Omental fat pad (tissue), 4 donors: ENCODE results near the gene HSPG2. TPM values are rescaled to one million over a fixed set of nuclear protein-coding genes. Genes with fewer than 3 reads are reported as not detected.

Source experiments
- ATAC-seq: fragments of 150-250 bp; one replicate; pipeline ENCODE4 v1.9.1; 2016; ENCODE audit warnings: mild to moderate bottlenecking, moderate library complexity; ENCODE audit not compliant: low FRiP score
- DNase-seq: peaks from one replicate; pipeline ENCODE4 v3.0.0-alpha.2; 2019; ENCODE audit warnings: low spot score
- CTCF ChIP-seq, 3 donors: fragments of 450-650 bp; IDR thresholded peaks; one replicate each; pipeline ENCODE4 v1.5.1; 2016 to 2017; ENCODE audit warnings: antibody characterized with exemption in 3 of 3, mild to moderate bottlenecking in 3 of 3, moderate library complexity in 2 of 3
- total RNA-seq, 4 donors: library from RNA; depleted of rRNA; stranded (reverse); fragments of >200 nt; gene quantifications; one replicate each; pipeline ENCODE4 v1.1.0, GENCODE V29; 2016

The HSPG2 gene
- total RNA-seq, 4 donors from 2014 or later = 66.0 to 496 (median 198) TPM

- TF ChIP-seq CTCF (IDR thresholded peaks at IDR 0.05) = no peak
- no peak for ATAC-seq
- no peak for DNase-seq
Observed at GRCh38 chr1:21843996-21844395, 93.1 kb downstream of the HSPG2 start.

GRCh38 chr1:21843208-21843607, 93.9 kb downstream of the HSPG2 start:
- DNase-seq (no peak), ATAC-seq (no peak)
- no peak for TF ChIP-seq CTCF (IDR thresholded peaks at IDR 0.05)

GRCh38 chr1:21842606-21843162, 94.4 kb downstream of the HSPG2 start:
- no peak for DNase-seq
- ATAC-seq = no peak
- TF ChIP-seq CTCF (IDR thresholded peaks at IDR 0.05) = no peak

GRCh38 chr1:21841852-21842466, 95.2 kb downstream of the HSPG2 start:
- ATAC-seq = no peak
- no peak for TF ChIP-seq CTCF (IDR thresholded peaks at IDR 0.05)
- DNase-seq = no peak

- DNase-seq = no peak
- ATAC-seq = no peak
- TF ChIP-seq CTCF (IDR thresholded peaks at IDR 0.05) = no peak
Observed at GRCh38 chr1:21840981-21841380, 96.1 kb downstream of the HSPG2 start.

GRCh38 chr1:21839337-21840037, 97.6 kb downstream of the HSPG2 start:
- ATAC-seq = no peak

More at GRCh38 chr1:21839337-21840037, 97.6 kb downstream of the HSPG2 start:
- TF ChIP-seq CTCF (IDR thresholded peaks at IDR 0.05) = no peak
- DNase-seq = no peak
